Measurements from ENCODE around the gene REN.

Gene REN

GRCh38 chr1:204121840-204122555 is 44.1 kb downstream of the REN start:
- TF ChIP-seq SPI1 (IDR thresholded peaks at IDR 0.05; ENCODE audit: low read depth, low read length) (no peak), POU2F2 (IDR thresholded peaks at IDR 0.05; ENCODE audit: low read depth, low read length) (no peak), POLR2AphosphoS5 (IDR thresholded peaks at IDR 0.05; ENCODE audit: low read depth, low read length) (no peak), PAX5 (IDR thresholded peaks at IDR 0.05; ENCODE audit: insufficient read depth, low read length, severe bottlenecking) (no peak), POLR2A (IDR thresholded peaks at IDR 0.05; ENCODE audit: low read depth, low read length) (no peak), TAF1 (IDR thresholded peaks at IDR 0.05; ENCODE audit: low read depth, low read length) (no peak)
- FAIRE-seq, result no peak
- no peak for DNase-seq (ENCODE audit: insufficient read length, low spot score)

- FAIRE-seq, result no peak
- TF ChIP-seq SPI1 (IDR thresholded peaks at IDR 0.05; ENCODE audit: low read depth, low read length) (no peak), POU2F2 (IDR thresholded peaks at IDR 0.05; ENCODE audit: low read depth, low read length) (no peak), POLR2A (IDR thresholded peaks at IDR 0.05; ENCODE audit: low read depth, low read length) (no peak), PAX5 (IDR thresholded peaks at IDR 0.05; ENCODE audit: insufficient read depth, low read length, severe bottlenecking) (no peak), POLR2AphosphoS5 (IDR thresholded peaks at IDR 0.05; ENCODE audit: low read depth, low read length) (no peak), TAF1 (IDR thresholded peaks at IDR 0.05; ENCODE audit: low read depth, low read length) (no peak)
- DNase-seq (ENCODE audit: insufficient read length, low spot score), result no peak
These were observed 49.6 kb downstream of the REN start for GRCh38 chr1:204116539-204116938.

- DNase-seq (ENCODE audit: insufficient read length, low spot score) (no peak), FAIRE-seq (no peak)
- TF ChIP-seq POLR2A (IDR thresholded peaks at IDR 0.05; ENCODE audit: low read depth, low read length) (no peak), PAX5 (IDR thresholded peaks at IDR 0.05; ENCODE audit: insufficient read depth, low read length, severe bottlenecking) (no peak), TAF1 (IDR thresholded peaks at IDR 0.05; ENCODE audit: low read depth, low read length) (no peak), POU2F2 (IDR thresholded peaks at IDR 0.05; ENCODE audit: low read depth, low read length) (no peak), POLR2AphosphoS5 (IDR thresholded peaks at IDR 0.05; ENCODE audit: low read depth, low read length) (no peak), SPI1 (IDR thresholded peaks at IDR 0.05; ENCODE audit: low read depth, low read length) (no peak)
These were observed 51.0 kb downstream of the REN start for GRCh38 chr1:204115116-204115515.

- FAIRE-seq (no peak), DNase-seq (ENCODE audit: insufficient read length, low spot score) (no peak)
These were observed 51.5 kb downstream of the REN start for GRCh38 chr1:204114606-204115005.

GRCh38 chr1:204113896-204114295 is 52.2 kb downstream of the REN start:
- FAIRE-seq (no peak), DNase-seq (ENCODE audit: insufficient read length, low spot score) (no peak)
- no peak for TF ChIP-seq SPI1 (IDR thresholded peaks at IDR 0.05; ENCODE audit: low read depth, low read length)
- TF ChIP-seq POU2F2 (IDR thresholded peaks at IDR 0.05; ENCODE audit: low read depth, low read length), result no peak
- TF ChIP-seq POLR2A (IDR thresholded peaks at IDR 0.05; ENCODE audit: low read depth, low read length), result no peak
- TF ChIP-seq POLR2AphosphoS5 (IDR thresholded peaks at IDR 0.05; ENCODE audit: low read depth, low read length), result no peak
- TF ChIP-seq PAX5 (IDR thresholded peaks at IDR 0.05; ENCODE audit: insufficient read depth, low read length, severe bottlenecking), result no peak
- no peak for TF ChIP-seq TAF1 (IDR thresholded peaks at IDR 0.05; ENCODE audit: low read depth, low read length)

More at GRCh38 chr1:204114606-204115005, 51.5 kb downstream of the REN start:
- TF ChIP-seq TAF1 (IDR thresholded peaks at IDR 0.05; ENCODE audit: low read depth, low read length) (no peak), POU2F2 (IDR thresholded peaks at IDR 0.05; ENCODE audit: low read depth, low read length) (no peak), PAX5 (IDR thresholded peaks at IDR 0.05; ENCODE audit: insufficient read depth, low read length, severe bottlenecking) (no peak)

GRCh38 chr1:204112876-204113730 is 53.0 kb downstream of the REN start:
- FAIRE-seq (no peak), DNase-seq (ENCODE audit: insufficient read length, low spot score) (no peak)
- no peak for TF ChIP-seq TAF1 (IDR thresholded peaks at IDR 0.05; ENCODE audit: low read depth, low read length)
- TF ChIP-seq POU2F2 (IDR thresholded peaks at IDR 0.05; ENCODE audit: low read depth, low read length), result no peak
- no peak for TF ChIP-seq PAX5 (IDR thresholded peaks at IDR 0.05; ENCODE audit: insufficient read depth, low read length, severe bottlenecking)
- no peak for TF ChIP-seq SPI1 (IDR thresholded peaks at IDR 0.05; ENCODE audit: low read depth, low read length)
- no peak for TF ChIP-seq POLR2A (IDR thresholded peaks at IDR 0.05; ENCODE audit: low read depth, low read length)
- no peak for TF ChIP-seq POLR2AphosphoS5 (IDR thresholded peaks at IDR 0.05; ENCODE audit: low read depth, low read length)

DNA sequence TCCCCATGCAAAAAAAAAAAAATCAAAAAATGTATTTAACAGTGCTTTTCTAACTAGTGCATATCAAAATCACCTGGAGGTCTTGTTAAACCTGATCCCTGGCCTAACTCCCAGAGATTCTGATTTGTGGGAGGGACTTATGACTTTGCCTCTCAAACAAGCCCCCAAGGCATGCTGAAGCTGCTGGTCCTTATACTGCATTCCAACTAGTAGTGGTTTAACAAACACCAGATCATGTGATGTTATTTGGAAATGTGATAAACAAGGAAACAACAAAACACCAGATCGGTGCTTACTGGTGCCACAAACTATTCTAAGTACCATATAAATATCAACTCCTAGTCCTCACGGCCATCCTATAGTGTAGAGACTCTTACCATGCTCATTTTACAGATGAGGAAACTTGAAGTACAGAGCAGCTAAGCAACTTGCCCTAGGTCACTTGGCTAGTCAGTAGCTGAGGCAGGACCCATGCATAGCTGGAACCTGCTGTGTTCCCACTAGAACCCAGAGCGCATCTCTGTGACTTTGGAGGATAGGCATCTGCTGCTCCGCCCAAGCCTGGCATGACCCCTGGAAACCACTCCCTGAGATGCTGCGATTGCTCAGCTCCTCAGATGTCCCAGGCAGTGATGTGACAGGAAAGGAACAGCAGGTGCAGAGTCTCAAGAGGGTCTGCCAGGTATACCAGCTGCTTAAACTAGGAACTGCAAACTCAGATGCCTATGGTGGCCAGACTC is 55.1 kb downstream of the REN start:
- FAIRE-seq (no peak), DNase-seq (ENCODE audit: insufficient read length, low spot score) (no peak)
- TF ChIP-seq SPI1 (IDR thresholded peaks at IDR 0.05; ENCODE audit: low read depth, low read length) (no peak), PAX5 (IDR thresholded peaks at IDR 0.05; ENCODE audit: insufficient read depth, low read length, severe bottlenecking) (no peak), TAF1 (IDR thresholded peaks at IDR 0.05; ENCODE audit: low read depth, low read length) (no peak), POLR2A (IDR thresholded peaks at IDR 0.05; ENCODE audit: low read depth, low read length) (no peak), POLR2AphosphoS5 (IDR thresholded peaks at IDR 0.05; ENCODE audit: low read depth, low read length) (no peak), POU2F2 (IDR thresholded peaks at IDR 0.05; ENCODE audit: low read depth, low read length) (no peak)

DNA sequence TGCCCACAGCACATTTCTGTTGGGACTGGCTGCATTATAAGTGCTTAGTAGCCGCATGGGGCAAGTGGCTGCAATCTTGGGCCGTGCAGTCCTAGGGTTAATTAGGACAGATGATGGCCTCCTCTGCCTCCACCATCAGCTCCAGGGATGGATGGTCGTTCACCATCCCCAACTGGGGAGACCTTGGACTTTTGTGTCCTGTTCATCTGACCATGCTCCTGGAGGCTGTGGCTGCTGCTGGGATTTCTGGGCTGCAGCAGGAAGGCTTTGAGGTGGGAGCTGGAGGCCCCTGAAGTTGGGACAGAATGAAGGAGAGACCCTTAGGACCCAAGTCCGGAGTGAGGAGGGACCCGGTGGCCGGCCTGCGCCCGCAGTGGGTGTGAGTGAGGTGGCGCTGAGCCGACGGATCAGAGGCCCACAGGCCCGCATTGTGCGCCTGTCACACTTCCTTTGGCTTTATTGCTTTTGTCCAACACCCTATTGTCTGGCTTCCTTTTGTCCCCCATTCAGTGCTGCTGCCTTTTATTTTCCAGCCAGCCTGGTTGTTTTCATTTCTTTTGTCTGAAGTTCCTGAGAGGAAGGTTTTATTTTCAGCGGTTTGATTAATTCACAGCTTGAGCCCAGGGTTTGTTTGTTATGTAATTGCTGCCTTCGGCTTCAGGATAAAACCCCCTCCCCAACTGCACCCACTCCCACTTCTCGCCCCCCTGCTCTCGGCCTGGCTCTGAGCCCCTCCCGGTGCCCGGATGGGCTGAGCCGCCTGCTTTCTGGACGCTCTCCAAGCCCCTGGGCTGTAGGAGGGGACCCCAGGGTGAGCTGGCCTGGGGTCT is 57.6 kb downstream of the REN start:
- FAIRE-seq, result no peak
- TF ChIP-seq POLR2A (IDR thresholded peaks at IDR 0.05; ENCODE audit: low read depth, low read length) (no peak), POLR2AphosphoS5 (IDR thresholded peaks at IDR 0.05; ENCODE audit: low read depth, low read length) (no peak), POU2F2 (IDR thresholded peaks at IDR 0.05; ENCODE audit: low read depth, low read length) (no peak), TAF1 (IDR thresholded peaks at IDR 0.05; ENCODE audit: low read depth, low read length) (no peak), SPI1 (IDR thresholded peaks at IDR 0.05; ENCODE audit: low read depth, low read length) (no peak), PAX5 (IDR thresholded peaks at IDR 0.05; ENCODE audit: insufficient read depth, low read length, severe bottlenecking) (no peak)
- DNase-seq (ENCODE audit: insufficient read length, low spot score), result no peak

Data from GM12891 (cell line).